SH-SY5Y (cell line): ENCODE results near the gene CLEC16A.

Source experiments
- GATA2 ChIP-seq: IDR thresholded peaks from 2 replicates; pipeline ENCODE4 v1.6.1; 2011; ENCODE audit warnings: mild to moderate bottlenecking, low read depth, low read length
- GATA3 ChIP-seq: IDR thresholded peaks from 2 replicates; pipeline ENCODE4 v1.6.1; 2011; ENCODE audit warnings: low read depth, mild to moderate bottlenecking, low read length, moderate library complexity

DNA sequence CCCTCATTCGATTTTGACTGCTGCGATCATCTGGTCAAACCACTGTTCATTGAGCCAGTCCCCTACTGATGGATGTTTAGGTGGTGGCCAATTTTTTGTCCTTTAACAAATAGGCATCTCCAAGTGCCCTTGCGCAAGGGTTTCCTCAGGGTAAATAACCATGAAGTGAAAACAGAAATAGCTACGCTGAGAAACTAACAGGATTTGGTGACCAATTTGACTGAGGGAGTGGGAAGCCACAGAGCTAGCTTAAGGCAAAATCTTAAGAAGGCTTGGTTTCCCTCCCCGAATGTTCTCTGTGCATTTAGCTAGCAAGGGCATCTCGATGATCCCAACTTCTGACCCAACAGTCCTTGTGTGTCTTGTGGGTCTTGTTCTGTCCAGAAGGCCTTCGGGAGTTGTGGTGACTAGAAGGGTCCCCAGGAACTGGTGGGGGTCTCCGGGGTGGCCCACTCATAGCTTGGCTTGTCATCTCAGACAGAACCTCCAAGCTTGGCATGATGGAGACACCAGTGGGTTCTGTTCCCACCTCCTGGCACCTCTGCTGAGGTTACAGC is 194.5 kb downstream of the CLEC16A start:
- no peak for TF ChIP-seq GATA3
- no peak for TF ChIP-seq GATA2
